SJCRH30 (cell line): ENCODE data around the gene LAMB4. TPM values are rescaled to one million over a fixed set of nuclear protein-coding genes. Genes with fewer than 3 reads are reported as not detected.

ENCODE experiments used
- DNase-seq, 2 experiments: peaks; one replicate each; pipeline ENCODE4 v3.0.0-alpha.2; 2015 to 2020
- H3K27ac ChIP-seq: fragments of 250-450 bp; sonication (Bioruptor Pico); 2 replicates; pipeline ENCODE4 v1.5.1; 2020; ENCODE audit warnings: mild to moderate bottlenecking, moderate library complexity
- H3K27me3 ChIP-seq: fragments of 250-450 bp; sonication (Bioruptor Pico); 2 replicates; pipeline ENCODE4 v1.5.1; 2020; ENCODE audit warnings: mild to moderate bottlenecking, moderate library complexity
- H3K36me3 ChIP-seq: fragments of 250-450 bp; sonication (Bioruptor Pico); 2 replicates; pipeline ENCODE4 v1.5.1; 2020; ENCODE audit warnings: mild to moderate bottlenecking, moderate library complexity
- H3K4me1 ChIP-seq: fragments of 250-450 bp; sonication (Bioruptor Pico); 2 replicates; pipeline ENCODE4 v1.5.1; 2020; ENCODE audit warnings: mild to moderate bottlenecking, moderate library complexity
- H3K4me3 ChIP-seq: fragments of 250-450 bp; sonication (Bioruptor Pico); 2 replicates; pipeline ENCODE4 v1.5.1; 2020; ENCODE audit warnings: mild to moderate bottlenecking, moderate library complexity
- H3K9me3 ChIP-seq: fragments of 250-450 bp; sonication (Bioruptor Pico); replicated peaks from 2 replicates; pipeline ENCODE4 v1.5.1; 2020; ENCODE audit warnings: mild to moderate bottlenecking, moderate library complexity
- total RNA-seq: library from RNA; depleted of rRNA; stranded (reverse); fragments of >200 nt; shearing (Covaris generic); gene quantifications from 2 replicates; pipeline ENCODE4 v1.2.3, GENCODE V29; 2014

Gene LAMB4
- total RNA-seq, 1 experiment from 2014 or later = not detected

DNA sequence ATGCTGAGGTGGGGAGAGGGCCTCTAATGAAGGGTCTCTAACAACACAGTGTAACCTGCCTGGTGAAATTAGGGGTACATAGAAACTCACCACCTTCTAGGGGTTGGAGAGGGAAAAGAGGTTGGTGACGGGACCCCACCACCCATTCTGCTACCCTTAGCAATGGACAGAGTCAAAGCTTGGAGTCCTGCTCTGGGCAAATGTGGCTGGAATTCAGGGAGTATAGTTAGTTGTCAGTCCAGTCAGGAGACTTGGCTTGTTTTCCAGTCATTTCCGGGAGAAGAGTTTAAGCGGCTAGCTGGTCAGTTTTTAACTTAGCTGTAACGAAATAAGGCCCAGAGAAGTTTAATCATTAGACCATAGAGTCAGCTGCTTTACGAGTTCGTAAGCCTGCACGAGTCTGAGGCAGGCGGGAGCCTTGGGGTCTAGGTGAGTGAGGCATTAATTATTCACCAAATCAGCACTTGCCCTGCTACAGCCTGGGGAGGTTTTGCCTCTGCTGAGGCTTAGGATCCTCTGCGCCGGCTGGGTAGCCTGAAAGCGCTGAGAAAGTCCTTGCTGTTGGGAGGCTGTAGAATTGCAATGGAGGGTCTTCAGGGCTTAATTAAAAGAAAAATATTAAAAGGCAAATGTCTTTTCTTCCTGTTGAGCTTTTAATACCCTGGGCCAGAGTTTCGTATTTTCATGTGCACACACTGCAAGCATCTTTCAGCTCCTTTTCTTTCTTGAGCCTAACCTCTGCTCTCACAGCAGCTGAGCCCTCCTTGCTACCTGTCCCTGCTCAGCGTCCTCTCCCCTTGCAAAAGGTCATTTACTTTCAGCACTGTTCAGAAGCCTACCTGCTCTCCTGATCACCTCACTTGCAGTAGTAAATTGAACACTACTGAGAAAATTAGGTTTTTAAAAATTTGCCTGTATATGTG lies 125.7 kb downstream of the LAMB4 start:
- Histone ChIP-seq H3K27me3 (no peaks in the 10 kb centered on the region), H3K9me3 (no peaks in the 10 kb centered on the region), H3K4me1 (peaks cover 11% of the 10 kb centered on the region; the same call in 1 of the 2 replicates), H3K27ac (peak overlapping the region; percentile 7; the same call in 1 of the 2 replicates), H3K36me3 (no peaks in the 10 kb centered on the region), H3K4me3 (peak overlapping the region; percentile 80)
- peak; percentile 34 to 62 for DNase-seq

DNA sequence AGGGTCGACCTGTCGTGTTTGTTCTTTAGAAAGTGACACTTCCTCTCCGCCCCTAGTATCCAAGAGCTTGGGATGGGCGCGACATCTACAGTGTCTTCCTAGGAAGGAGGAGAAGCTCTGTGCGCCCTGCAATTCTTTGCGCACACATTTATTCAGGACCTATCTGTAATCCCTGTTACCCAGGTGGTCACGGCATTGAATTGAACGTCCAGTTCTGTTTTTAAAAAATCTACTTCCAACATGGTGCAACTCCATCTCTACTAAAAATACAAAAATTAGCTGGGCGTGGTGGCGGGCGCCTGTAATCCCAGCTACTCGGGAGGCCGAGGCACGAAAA lies 126.6 kb downstream of the LAMB4 start:
- Histone ChIP-seq H3K36me3 (no peaks in the 10 kb centered on the region; the same call in 1 of the 2 replicates), H3K27me3 (no peaks in the 10 kb centered on the region), H3K27ac (peak overlapping the region; percentile 74; the same call in 1 of the 2 replicates), H3K4me1 (peaks cover 11% of the 10 kb centered on the region; the same call in 1 of the 2 replicates), H3K9me3 (no peaks in the 10 kb centered on the region), H3K4me3 (peak overlapping the region; percentile 80)
- DNase-seq = no peak

DNA sequence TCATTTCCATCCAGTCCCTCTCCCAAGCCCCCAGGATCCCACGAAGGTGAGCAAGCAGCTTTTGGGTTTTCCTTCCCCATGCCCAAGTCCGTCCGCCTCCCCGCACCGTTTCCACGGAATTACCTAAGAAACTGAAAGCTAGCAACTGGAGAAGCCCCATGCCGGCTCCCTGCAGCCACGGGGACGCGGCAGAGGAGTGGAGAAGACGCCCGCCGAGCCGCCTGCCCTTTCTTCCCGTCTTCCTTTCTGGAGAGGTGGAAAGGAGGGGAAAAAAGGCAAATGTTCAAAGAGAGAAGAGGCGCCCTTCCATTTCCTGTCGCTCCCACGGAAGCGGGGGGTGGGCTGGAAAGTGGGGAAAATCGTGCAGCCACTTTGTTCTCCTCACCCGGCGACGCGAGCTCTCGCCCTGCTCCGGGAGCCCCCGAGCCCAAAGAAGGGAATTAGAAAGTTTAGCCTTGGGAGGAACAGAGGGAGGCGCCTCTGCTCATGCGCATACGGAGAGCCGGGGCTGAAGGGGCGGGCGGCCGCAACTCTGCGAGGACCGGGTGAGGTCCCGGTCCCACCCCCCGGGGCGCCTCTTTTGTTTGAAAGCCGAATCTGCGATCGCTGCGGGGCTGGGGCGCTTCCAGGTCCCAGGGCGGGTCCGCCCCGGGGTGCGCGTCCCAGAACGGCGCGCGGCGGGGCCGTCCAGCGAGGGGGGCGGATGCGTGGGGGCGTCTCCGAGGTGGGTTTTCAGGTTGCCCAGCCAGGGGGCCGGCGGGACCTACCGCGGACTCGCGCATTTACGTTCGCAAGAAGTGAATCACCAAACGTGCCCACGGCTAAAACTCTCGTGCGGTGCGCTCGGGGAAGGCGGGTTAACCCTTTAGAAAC lies 127.2 kb downstream of the LAMB4 start, which contains the start of gene LAMB1:
Gene LAMB1 (minus strand): TSS at position 436 of the 873 bp plus-strand sequence. CDS start 276 bp downstream, at position 160.
- no peaks in the 10 kb centered on the region for H3K9me3 ChIP-seq
- peak; percentile 90 for DNase-seq
- peak within 1 kb of the TSS; percentile 80 for H3K4me3 ChIP-seq
- peaks cover under 1% of the 10 kb centered on the region; the same call in 1 of the 2 replicates for H3K36me3 ChIP-seq
- peaks cover 11% of the 10 kb centered on the region; the same call in 1 of the 2 replicates for H3K4me1 ChIP-seq
- H3K27me3 ChIP-seq = no peaks in the 10 kb centered on the region
- peak within 1 kb of the TSS; percentile 74 for H3K27ac ChIP-seq

DNA sequence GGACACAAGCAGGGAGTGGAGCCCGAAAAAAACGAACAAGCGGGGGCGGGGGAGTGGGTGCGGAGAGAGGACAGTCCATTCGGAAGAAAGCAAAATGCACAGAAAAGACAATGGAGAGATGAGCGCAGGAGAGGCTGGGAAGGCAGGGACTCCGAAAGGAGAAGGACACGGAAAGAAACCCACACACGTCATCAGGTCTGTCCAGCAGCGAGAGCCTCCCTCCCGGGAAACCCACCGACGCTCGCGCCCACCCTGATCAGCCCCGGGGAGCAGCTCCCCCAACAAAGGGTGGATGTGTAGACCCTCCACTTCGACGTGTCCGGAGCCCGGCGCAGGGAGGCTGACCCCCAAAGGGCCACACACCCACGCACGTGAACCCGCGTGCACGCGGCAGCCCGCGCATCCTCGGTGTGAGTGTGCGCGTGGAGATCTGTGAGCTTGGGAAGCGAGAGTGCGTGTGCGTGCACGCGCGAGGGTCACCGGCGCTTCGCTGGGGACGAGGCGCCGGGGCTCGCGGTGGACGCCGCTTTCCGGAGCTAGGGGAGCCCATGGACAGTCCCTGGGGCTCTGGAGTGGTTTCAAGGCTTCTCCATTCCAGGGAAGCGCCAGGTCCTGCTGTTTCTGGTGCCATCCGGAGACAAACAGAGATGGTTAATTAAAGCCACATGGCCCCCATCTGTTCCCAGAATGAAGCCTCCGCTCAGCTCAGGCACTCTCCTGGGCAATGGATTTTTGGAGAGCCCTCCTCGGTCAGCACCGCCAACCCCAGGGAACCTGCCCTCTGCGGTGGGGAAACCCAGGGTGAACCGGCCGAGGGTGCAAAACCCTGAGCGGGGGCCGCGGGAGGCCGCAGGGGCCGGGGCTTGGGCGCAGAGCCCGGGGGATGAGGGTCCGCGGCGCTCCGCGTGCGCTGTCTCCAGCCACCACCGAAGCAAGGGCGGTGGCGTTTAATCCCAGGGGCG lies 128.1 kb downstream of the LAMB4 start:
- Histone ChIP-seq H3K27me3 (no peaks in the 10 kb centered on the region), H3K27ac (peak overlapping the region; percentile 74), H3K36me3 (peaks cover 9% of the 10 kb centered on the region; the same call in 1 of the 2 replicates), H3K9me3 (no peaks in the 10 kb centered on the region), H3K4me1 (peaks cover 11% of the 10 kb centered on the region; the same call in 1 of the 2 replicates), H3K4me3 (peak overlapping the region; percentile 80)
- peak; percentile 44 to 59 for DNase-seq

DNA sequence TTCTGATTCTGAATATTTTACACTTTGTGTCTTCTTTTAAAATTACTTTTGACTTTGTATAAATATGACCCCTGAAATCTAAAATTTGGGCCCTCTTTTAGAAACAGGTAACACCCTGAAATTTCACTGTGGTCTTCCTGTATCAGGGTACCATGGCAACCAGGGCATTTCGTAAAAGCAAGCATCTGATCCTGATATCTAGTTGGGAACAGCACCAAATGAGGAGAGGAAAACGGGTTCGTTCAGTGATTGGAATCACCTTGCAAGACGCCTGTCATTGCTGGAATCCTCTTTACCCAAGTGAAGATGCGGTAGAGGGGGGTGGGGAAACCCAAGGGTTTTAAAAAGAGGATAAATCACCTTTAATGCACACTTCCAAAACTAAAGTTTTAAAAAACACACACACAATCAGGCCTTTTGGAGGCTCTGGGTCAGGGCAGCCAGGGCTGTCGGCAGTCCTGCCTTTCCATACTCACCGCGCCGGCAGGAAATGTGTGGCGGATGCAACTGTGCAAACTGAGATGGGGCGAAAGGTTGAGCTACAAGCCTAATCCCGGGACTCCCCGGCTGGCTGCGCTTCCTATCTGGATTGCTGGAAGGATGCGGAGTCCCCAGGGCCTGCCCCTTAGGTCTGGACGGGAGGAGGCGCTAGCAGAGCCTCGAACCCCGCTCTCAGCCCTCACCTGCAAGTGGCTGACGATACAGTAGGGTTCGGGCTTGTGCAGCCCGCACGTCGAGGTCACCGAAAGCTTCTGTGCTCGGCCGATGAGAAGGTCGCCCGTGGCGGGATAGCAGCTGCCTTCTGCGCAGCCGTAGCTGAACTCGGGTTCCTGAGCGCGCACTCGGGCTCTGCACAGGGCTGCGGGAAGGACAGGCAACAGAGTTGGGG lies 129.0 kb downstream of the LAMB4 start:
- Histone ChIP-seq H3K36me3 (peaks cover 13% of the 10 kb centered on the region; the same call in 1 of the 2 replicates), H3K4me1 (peaks cover 19% of the 10 kb centered on the region), H3K27ac (no peak overlapping the region), H3K4me3 (peak overlapping the region; percentile 80), H3K9me3 (no peaks in the 10 kb centered on the region), H3K27me3 (no peaks in the 10 kb centered on the region)
- peak in 1 of 2 experiments; percentile 44 for DNase-seq

DNA sequence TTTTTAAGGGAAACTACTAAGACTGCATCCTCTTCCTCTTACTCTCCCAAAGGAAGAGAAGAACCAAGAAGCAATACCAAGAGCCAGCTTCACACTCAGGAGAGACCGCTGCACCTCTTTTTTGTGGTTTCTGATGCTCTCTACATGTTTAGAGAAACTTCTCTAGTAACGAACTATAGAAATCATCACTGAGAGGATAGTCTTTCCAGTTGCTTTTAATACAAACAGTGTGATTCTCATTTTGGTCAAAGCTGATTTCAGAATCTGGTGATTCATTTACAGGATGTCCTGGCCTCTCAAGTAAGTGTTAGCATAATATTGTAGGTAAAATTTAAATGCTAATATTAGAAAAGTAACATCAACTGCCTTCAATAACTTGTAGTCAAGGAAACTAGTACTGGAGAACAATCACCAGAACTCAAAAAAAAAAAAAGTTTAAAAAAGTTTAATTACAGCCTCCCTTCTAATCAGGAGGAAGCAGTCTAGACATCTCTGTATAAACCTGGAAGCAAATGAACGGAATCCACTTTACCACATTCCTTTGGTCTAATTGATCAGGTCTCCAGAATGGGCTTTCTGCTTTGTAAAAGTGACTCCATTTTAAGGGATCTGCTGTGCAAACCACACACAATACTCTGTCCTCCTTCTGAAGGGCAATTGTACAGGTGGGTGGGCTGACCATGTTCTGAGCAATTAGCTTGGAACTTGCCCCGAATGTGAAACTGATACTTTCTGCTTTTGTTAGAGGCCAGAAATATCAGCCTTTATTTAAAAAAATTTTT lies 130.2 kb downstream of the LAMB4 start:
- Histone ChIP-seq H3K9me3 (no peaks in the 10 kb centered on the region), H3K4me1 (peaks cover 29% of the 10 kb centered on the region), H3K27me3 (no peaks in the 10 kb centered on the region), H3K27ac (no peak overlapping the region), H3K4me3 (no peak overlapping the region), H3K36me3 (peaks cover 13% of the 10 kb centered on the region; the same call in 1 of the 2 replicates)
- no peak for DNase-seq

DNA sequence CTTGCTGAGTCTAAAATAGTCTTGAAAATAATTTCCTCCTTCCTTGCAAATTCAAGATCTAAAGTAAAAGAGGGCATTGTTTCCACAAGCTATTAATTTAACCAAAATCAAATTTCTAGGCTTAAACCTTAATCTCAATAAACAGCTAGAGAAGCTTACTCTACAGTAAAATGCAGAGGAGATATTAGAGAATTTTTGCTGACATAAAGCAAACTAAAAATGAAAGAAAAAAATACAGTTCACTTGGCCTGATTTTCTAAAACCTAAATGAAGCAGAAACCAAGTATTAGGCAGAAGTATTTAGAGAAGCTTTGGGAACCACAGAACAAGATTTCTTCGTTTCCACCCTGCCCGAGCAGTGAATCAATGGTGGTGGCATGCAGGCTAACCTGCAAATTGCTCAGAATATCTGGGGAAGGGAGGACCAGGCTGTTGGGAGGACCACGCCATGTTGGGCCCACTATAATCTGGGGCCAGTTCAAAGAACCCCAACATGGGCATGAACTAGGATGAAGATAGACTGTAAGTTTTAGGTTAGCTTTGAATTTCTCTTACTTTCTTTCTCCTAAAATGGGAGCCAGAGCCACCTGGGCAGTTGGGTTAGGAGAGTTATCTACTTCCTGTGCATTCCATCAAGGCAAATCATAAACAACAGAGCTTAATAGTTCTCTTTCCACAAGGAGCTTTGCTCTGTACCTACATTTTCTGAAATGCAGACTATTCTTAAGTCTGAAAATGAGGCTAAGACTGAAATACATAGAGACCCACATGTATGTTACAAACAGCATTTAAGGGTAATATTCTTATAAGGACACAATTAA lies 131.3 kb downstream of the LAMB4 start:
- H3K9me3 ChIP-seq = no peaks in the 10 kb centered on the region
- no peak overlapping the region for H3K4me3 ChIP-seq
- no peak overlapping the region for H3K27ac ChIP-seq
- H3K27me3 ChIP-seq = no peaks in the 10 kb centered on the region
- H3K4me1 ChIP-seq = peaks cover 40% of the 10 kb centered on the region
- peaks cover 13% of the 10 kb centered on the region; the same call in 1 of the 2 replicates for H3K36me3 ChIP-seq
- no peak for DNase-seq

DNA sequence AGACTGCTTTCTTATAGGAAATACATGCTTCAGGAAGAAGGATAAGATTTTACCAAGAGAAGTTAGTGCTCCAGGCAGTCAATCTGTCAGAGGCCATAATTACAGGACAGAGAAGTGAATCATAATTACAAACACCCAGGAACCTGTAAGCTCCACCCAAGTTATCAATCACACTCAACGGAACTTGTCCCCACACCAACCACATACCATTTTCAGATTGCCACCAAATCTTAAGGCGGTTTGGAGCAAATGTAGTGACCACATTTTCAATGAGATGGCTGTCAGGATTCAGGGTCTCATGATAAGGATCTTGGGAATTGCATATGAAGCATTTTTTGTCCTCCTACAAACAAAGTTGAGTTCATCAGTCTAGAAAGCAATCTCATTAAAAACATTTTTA lies 132.0 kb downstream of the LAMB4 start:
- Histone ChIP-seq H3K27ac (no peak overlapping the region), H3K4me1 (peaks cover 45% of the 10 kb centered on the region), H3K9me3 (no peaks in the 10 kb centered on the region), H3K27me3 (no peaks in the 10 kb centered on the region), H3K4me3 (no peak overlapping the region), H3K36me3 (peaks cover 18% of the 10 kb centered on the region)
- no peak for DNase-seq

DNA sequence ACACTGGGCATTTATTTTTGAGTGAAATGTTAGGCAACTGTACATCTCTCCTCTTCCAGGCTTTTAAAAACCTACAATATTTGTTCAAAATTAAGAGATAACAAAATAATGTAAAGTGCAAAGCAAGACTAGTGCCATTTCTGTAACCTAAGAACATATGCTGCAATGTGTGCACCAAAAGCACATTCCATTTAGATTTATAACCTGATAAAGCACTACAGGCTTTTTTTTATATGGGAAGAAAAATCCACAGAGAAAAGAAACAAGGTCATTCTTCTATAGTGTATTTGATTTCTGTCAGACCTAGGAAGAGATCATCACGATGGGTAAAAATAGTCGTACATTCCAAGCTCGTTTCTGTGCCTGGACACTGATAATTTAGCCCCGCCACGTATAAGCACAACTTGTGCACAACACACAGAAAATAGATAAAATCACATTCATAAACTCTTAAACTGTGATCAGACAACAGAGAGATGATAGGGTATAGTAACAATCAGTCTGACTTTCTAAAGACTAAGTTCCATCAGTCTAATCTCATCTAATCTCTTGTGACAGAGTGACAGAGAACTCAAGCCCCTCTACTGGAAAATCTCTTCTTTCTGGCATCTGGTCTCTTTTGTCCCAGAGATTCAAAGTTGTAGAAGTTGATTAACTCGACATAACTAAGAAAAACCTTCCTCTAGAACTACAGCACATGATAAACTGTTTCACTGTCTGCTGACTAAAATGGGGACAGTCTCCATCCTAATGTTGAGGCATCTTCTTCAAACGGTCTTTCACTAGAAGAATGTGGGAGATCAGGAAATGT lies 133.9 kb downstream of the LAMB4 start:
- DNase-seq = no peak
- Histone ChIP-seq H3K27me3 (no peaks in the 10 kb centered on the region), H3K4me3 (no peak overlapping the region), H3K27ac (peak overlapping the region; percentile 91), H3K9me3 (no peaks in the 10 kb centered on the region), H3K4me1 (peaks cover 45% of the 10 kb centered on the region), H3K36me3 (peaks cover 30% of the 10 kb centered on the region)

DNA sequence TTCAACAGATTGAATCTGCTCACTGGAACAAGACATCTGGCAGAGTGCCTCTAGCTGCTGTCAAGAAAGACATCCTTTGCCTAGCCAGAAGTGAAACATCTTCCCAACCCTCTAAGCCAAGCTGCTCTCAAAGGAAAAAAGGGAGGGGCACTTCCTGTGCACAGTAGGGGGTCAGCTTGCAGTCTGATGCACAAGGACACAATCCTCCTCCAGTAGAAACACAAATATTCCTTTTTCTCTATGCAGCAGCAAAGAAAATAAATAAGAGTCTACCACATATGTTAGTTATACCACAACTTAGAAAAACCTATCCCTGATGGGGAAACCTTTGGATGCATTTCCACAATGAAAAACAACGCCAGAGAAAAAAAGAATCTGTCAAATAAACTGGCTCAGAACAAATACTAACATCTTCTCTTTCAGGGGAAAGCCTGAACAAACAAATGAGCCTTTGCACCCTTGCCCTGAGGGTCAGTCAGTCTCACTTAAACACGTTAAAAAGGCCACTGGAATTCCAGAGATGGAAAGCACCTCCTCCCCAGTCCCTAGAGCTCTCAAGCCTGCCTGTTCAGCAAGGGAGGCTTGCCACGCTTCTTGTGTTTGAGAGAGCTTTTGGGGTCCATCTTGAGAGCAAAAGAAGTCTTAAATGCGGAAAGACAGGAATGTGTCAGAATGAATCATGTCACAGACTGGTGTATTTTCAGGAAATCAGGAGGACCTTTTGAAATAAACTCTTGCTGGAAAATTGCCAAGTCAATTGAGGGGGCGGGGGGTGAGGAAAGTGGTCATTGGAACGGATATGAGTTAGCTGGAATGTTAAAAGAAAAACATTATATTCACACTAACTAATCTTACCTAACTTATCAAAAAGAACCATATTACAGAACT lies 134.7 kb downstream of the LAMB4 start:
- peak; percentile 83 to 89 for DNase-seq
- H3K4me1 ChIP-seq = peaks cover 38% of the 10 kb centered on the region
- no peaks in the 10 kb centered on the region for H3K27me3 ChIP-seq
- peaks cover 36% of the 10 kb centered on the region for H3K36me3 ChIP-seq
- H3K9me3 ChIP-seq = no peaks in the 10 kb centered on the region
- H3K4me3 ChIP-seq = no peak overlapping the region
- H3K27ac ChIP-seq = peak overlapping the region; percentile 91
